Heart left ventricle (tissue), 13 donors: Measurements from ENCODE around the gene SNRPD1.

Experiments
- POLR2A ChIP-seq, 2 donors: fragments of 450-650 bp; IDR thresholded peaks; one replicate each; pipeline ENCODE4 v1.6.1; 2017; ENCODE audit warnings: antibody characterized with exemption in 2 of 2, mild to moderate bottlenecking in 2 of 2, moderate library complexity in 2 of 2
- TF ChIP-seq, protein P1 (sequence below), 12 donors: fragments of 200-600 bp; sonication (generic) in 4 of 12; IDR thresholded peaks; one replicate each; pipeline versions ENCODE4 v1.5.0 to v1.8.0; 2018 to 2022; ENCODE audit warnings: antibody characterized with exemption in 12 of 12, mild to moderate bottlenecking in 5 of 12
- donor health status: ischemic (EF 13 %, LVEDD 7.1; RV severe dilation, severe dysfunction).
- donor health status: DM: no; HTN: yes; CAD: no.
- donor health status: DM: no; HTN: no; CAD: no.
- donor health status: ischemic (EF 25% LVEDD 6.9; RV normal size, moderate dysfunction).
- donor health status: ischemic (EF 25% LVEDD 5.7; RV mildly dilated, moderate dysfunction).
- donor health status: ischemic (EF 35%, LVEDD 5.7; RV mildly dilated, moderate dysfunction).
- donor health status: nonischemic (EF 11% LVEDD 7.7; RV severe dilation, severe dysfunction).
- donor health status: DM: yes; HTN: yes; CAD: no.
- donor health status: PGD.
- donor health status: ischemic (EF 29% LVEDD 5.4; RV normal size, mild dysfunction).
- donor health status: nonischemic (EF 23%, LVEDD 6.1; RV moderate dilation, normal function).

DNA sequence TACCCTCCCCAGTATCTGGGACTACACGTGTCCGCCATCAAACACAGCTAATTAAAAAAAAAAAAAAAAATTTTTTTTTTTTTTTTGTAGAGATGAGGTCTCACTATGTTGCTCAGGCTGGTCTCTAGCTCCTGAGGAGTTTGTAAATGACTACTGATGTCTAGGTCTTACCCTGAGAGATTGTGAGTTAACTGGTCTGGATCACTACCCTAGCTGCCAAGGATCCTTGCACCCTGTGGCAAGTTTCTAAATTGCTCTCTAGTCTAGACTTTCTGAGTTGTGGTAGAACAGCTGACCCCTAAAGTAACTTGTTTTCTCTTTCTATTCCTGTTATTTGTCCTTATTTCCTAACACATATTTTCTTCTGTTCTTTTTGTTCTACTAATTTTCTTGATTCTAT lies 48.0 kb downstream of the SNRPD1 start:
- TF ChIP-seq, protein P1, sequence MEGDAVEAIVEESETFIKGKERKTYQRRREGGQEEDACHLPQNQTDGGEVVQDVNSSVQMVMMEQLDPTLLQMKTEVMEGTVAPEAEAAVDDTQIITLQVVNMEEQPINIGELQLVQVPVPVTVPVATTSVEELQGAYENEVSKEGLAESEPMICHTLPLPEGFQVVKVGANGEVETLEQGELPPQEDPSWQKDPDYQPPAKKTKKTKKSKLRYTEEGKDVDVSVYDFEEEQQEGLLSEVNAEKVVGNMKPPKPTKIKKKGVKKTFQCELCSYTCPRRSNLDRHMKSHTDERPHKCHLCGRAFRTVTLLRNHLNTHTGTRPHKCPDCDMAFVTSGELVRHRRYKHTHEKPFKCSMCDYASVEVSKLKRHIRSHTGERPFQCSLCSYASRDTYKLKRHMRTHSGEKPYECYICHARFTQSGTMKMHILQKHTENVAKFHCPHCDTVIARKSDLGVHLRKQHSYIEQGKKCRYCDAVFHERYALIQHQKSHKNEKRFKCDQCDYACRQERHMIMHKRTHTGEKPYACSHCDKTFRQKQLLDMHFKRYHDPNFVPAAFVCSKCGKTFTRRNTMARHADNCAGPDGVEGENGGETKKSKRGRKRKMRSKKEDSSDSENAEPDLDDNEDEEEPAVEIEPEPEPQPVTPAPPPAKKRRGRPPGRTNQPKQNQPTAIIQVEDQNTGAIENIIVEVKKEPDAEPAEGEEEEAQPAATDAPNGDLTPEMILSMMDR (IDR thresholded peaks at IDR 0.05), result no peak
- no peak for TF ChIP-seq POLR2A (IDR thresholded peaks at IDR 0.05)
